HG03432 (cell line): ENCODE results near the gene ATP2A3.

Source experiments
- ATAC-seq: cut with Tn5 transposase; IDR thresholded peaks from one replicate; pipeline ENCODE4 v1.9.1; 2021; ENCODE audit warnings: mild to moderate bottlenecking, moderate library complexity; ENCODE audit not compliant: unreplicated experiment

The ATP2A3 gene

GRCh38 chr17:3914312-3914670, 49.9 kb downstream of the ATP2A3 start:
- ATAC-seq: peak; percentile 41

- ATAC-seq: peak; percentile 43
These were observed 50.5 kb downstream of the ATP2A3 start for GRCh38 chr17:3913531-3914311.

GRCh38 chr17:3912827-3913226, 51.4 kb downstream of the ATP2A3 start:
- ATAC-seq: no peak

- peak; percentile 69 for ATAC-seq
These were observed 52.8 kb downstream of the ATP2A3 start for GRCh38 chr17:3911271-3912053.

GRCh38 chr17:3910420-3911270, 53.6 kb downstream of the ATP2A3 start:
- no peak for ATAC-seq

GRCh38 chr17:3909257-3909656, 55.0 kb downstream of the ATP2A3 start:
- no peak for ATAC-seq

- ATAC-seq: no peak
These were observed 56.6 kb downstream of the ATP2A3 start for GRCh38 chr17:3907483-3908216.

- ATAC-seq: no peak
These were observed 57.4 kb downstream of the ATP2A3 start for GRCh38 chr17:3906881-3907280.

GRCh38 chr17:3905017-3905520, 59.2 kb downstream of the ATP2A3 start:
- peak; percentile 47 for ATAC-seq

- peak; percentile 29 for ATAC-seq
These were observed 59.7 kb downstream of the ATP2A3 start for GRCh38 chr17:3904501-3904900.

- ATAC-seq: no peak
These were observed 60.4 kb downstream of the ATP2A3 start for GRCh38 chr17:3903881-3904290.

GRCh38 chr17:3903051-3903825, 61.0 kb downstream of the ATP2A3 start:
- no peak for ATAC-seq

- no peak for ATAC-seq
These were observed 63.6 kb downstream of the ATP2A3 start for GRCh38 chr17:3900646-3901045.

GRCh38 chr17:3897731-3898130, 66.5 kb downstream of the ATP2A3 start:
- ATAC-seq: no peak

- no peak for ATAC-seq
These were observed 67.3 kb downstream of the ATP2A3 start for GRCh38 chr17:3896968-3897235.

GRCh38 chr17:3896108-3896967, 67.9 kb downstream of the ATP2A3 start:
- no peak for ATAC-seq

GRCh38 chr17:3895354-3895753, 68.9 kb downstream of the ATP2A3 start:
- no peak for ATAC-seq

GRCh38 chr17:3894911-3895343, 69.3 kb downstream of the ATP2A3 start:
- no peak for ATAC-seq

GRCh38 chr17:3894188-3894587, 70.0 kb downstream of the ATP2A3 start:
- no peak for ATAC-seq
